Stomach (tissue), 9 donors: ENCODE data around the gene MYBPC2. TPM values are rescaled to one million over a fixed set of nuclear protein-coding genes. Genes with fewer than 3 reads are reported as not detected.
"Not testable (repeated sequence)": the region's sequence is repeated elsewhere in the genome, so short reads cannot be mapped to it uniquely, and the experiment has no call there.

Source experiments
- DNase-seq, 2 donors: peaks; one replicate each; pipeline versions ENCODE4 v3.0.0 to v3.0.0-alpha.2; 2013 to 2019
- H3K27ac ChIP-seq, 5 donors: fragments of 200-600 bp in 4 of 5; sonication (generic) in 4 of 5; one replicate each; pipeline ENCODE4 v1.5.1; 2013 to 2019; ENCODE audit warnings: mild to moderate bottlenecking in 1 of 5, moderate library complexity in 1 of 5
- H3K27me3 ChIP-seq, 3 donors: fragments of 200-600 bp; sonication (generic); one replicate each; pipeline ENCODE4 v1.5.1; 2017 to 2019; ENCODE audit warnings: mixed run types in 1 of 3
- H3K36me3 ChIP-seq, 4 donors: fragments of 200-600 bp; sonication (generic); 1 replicate in 3 of 4; 2 replicates in 1 of 4; pipeline ENCODE4 v1.5.1; 2016 to 2019
- H3K4me1 ChIP-seq, 4 donors: fragments of 200-600 bp; sonication (generic); one replicate each; pipeline ENCODE4 v1.5.1; 2016 to 2019
- H3K4me3 ChIP-seq, 4 donors: fragments of 200-600 bp; sonication (generic) in 3 of 4; one replicate each; pipeline ENCODE4 v1.5.1; 2016 to 2019; ENCODE audit warnings: mild to moderate bottlenecking in 1 of 4
- H3K9me3 ChIP-seq, 4 donors: fragments of 200-600 bp; sonication (generic); one replicate each; pipeline ENCODE4 v1.5.1; 2016 to 2019
- EP300 ChIP-seq: sonication (generic); formaldehyde crosslinking; IDR thresholded peaks from one replicate; pipeline ENCODE4 v1.6.1; 2017; ENCODE audit warnings: antibody characterized with exemption
- POLR2A ChIP-seq, 4 donors: fragments of 450-650 bp; IDR thresholded peaks; one replicate each; pipeline ENCODE4 v1.6.1; 2016; ENCODE audit warnings: antibody characterized with exemption in 4 of 4, control low read depth in 2 of 4, mild to moderate bottlenecking in 1 of 4, moderate library complexity in 1 of 4
- POLR2AphosphoS5 ChIP-seq, 3 donors: sonication (generic); formaldehyde crosslinking; IDR thresholded peaks; one replicate each; pipeline ENCODE4 v1.6.1; 2016; ENCODE audit warnings: antibody characterized with exemption in 3 of 3
- WGBS, 5 donors: extraction: QIAGEN DNeasy Blood & Tissue Kit in 3 of 5; methylation state at CpG; one replicate each; pipeline versions ENCODE4 v1.1.5 to v1.1.7; 2013 to 2018; 5-methylcytosine and 5-hydroxymethylcytosine counted together
- intact Hi-C: fragments of 100-400 bp; cut with DNase I; formaldehyde crosslinking; loops from one replicate; pipeline ENCODE4 v1.15.1; 2023; ENCODE audit warnings: low total_unique reads
- polyA plus RNA-seq, 3 donors: library from polyadenylated mRNA; stranded (reverse); fragments of 200-250 nt; gene quantifications; one replicate each; pipeline ENCODE4 v1.2.3, GENCODE V29; 2013
- total RNA-seq, 5 donors: library from RNA; depleted of rRNA; stranded (reverse); fragments of >200 nt; gene quantifications; one replicate each; pipeline versions ENCODE4 v1.1.0 to v1.2.3, GENCODE V29; 2014 to 2016
- TF ChIP-seq, protein P1 (sequence below), 7 experiments: fragments of 450-650 bp in 4 of 7; fragments of 200-600 bp in 3 of 7; sonication (generic) in 3 of 7; IDR thresholded peaks; one replicate each; pipeline ENCODE4 v1.5.1; 2016 to 2019; ENCODE audit warnings: antibody characterized with exemption in 7 of 7, control low read depth in 2 of 7, mild to moderate bottlenecking in 1 of 7
- donor health status: healthy with polysubstance abuse.
- donor health status: Bipolar disorder and iron deficiency.
- donor health status: healthy.

MYBPC2 gene
- total and polyA plus RNA-seq, 8 donors, result 0.10 to 0.31 TPM; not detected in 6

DNA sequence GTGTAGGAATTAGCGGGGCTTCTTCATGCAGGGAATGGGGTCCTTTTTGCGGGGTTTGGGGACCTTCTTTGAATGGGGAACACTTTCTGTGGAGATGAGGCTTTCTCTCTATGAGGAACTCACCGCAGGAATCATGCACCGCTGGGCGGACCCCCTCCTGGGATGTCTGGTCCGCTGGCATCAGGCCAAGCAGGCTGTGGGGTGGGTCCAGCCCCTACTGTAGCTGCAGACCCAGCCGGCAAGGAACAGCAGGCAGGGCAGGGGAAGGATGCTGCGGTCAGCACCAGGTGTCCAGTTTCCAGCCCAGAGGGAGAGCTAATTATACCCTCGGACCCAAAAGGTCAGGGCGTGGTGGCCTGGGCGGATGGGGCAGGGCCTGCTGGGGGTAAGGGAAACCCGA is 1.8 kb downstream of the MYBPC2 start:
- H3K4me1 ChIP-seq, result peaks cover 10 to 22% (median 20%) of the 10 kb centered on the region in 4 donors
- H3K4me3 ChIP-seq, result no peak overlapping the region
- DNase-seq, result no peak
- H3K36me3 ChIP-seq, result no peaks in the 10 kb centered on the region
- intact Hi-C loops, result no loop called here
- no peak for TF ChIP-seq EP300
- no peak for TF ChIP-seq POLR2AphosphoS5 (IDR thresholded peaks at IDR 0.05)
- TF ChIP-seq, protein P1, sequence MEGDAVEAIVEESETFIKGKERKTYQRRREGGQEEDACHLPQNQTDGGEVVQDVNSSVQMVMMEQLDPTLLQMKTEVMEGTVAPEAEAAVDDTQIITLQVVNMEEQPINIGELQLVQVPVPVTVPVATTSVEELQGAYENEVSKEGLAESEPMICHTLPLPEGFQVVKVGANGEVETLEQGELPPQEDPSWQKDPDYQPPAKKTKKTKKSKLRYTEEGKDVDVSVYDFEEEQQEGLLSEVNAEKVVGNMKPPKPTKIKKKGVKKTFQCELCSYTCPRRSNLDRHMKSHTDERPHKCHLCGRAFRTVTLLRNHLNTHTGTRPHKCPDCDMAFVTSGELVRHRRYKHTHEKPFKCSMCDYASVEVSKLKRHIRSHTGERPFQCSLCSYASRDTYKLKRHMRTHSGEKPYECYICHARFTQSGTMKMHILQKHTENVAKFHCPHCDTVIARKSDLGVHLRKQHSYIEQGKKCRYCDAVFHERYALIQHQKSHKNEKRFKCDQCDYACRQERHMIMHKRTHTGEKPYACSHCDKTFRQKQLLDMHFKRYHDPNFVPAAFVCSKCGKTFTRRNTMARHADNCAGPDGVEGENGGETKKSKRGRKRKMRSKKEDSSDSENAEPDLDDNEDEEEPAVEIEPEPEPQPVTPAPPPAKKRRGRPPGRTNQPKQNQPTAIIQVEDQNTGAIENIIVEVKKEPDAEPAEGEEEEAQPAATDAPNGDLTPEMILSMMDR (IDR thresholded peaks at IDR 0.05), result no peak
- no peak for TF ChIP-seq POLR2A (IDR thresholded peaks at IDR 0.05)
- H3K27me3 ChIP-seq, result peaks cover 0 to 56% (median 17%) of the 10 kb centered on the region in 3 donors
- WGBS, 5 donors, result 31 to 43% (median 34%) methylated on average over 9 to 12 of the region's 12 CpGs
- no peaks in the 10 kb centered on the region for H3K9me3 ChIP-seq
- no peak overlapping the region for H3K27ac ChIP-seq

DNA sequence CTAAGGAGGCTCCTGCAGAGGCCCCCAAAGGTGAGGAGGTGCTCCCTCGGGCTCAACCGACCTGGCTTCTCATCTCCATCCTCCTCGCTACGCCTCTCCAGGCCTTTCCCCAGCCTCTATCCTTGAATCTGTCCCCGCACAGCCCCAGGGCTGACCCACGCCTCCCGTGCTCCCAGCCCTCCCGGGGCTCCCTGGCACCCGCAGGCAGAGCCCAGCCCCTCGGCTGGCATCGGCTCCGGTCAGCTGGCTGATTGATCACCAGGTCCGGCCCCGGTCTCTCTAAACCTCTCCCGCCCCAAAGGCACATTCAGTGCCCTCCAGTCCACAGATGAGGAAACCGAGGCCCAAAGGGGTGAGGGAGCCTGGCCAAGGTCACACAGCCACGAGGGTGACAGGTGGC is 2.5 kb downstream of the MYBPC2 start:
- Histone ChIP-seq H3K4me1 (peaks cover 10 to 22% (median 20%) of the 10 kb centered on the region in 4 donors), H3K36me3 (no peaks in the 10 kb centered on the region), H3K27ac (no peak overlapping the region), H3K9me3 (no peaks in the 10 kb centered on the region), H3K4me3 (no peak overlapping the region), H3K27me3 (peaks cover 0 to 49% (median 17%) of the 10 kb centered on the region in 3 donors)
- TF ChIP-seq POLR2A (IDR thresholded peaks at IDR 0.05) (no peak), POLR2AphosphoS5 (IDR thresholded peaks at IDR 0.05) (no peak), EP300 (no peak)
- TF ChIP-seq, protein P1 (IDR thresholded peaks at IDR 0.05), result no peak
- 67 to 80% (median 75%) methylated on average over 14 to 17 of the region's 17 CpGs for WGBS, 5 donors
- intact Hi-C loops, result no loop called here
- no peak for DNase-seq

DNA sequence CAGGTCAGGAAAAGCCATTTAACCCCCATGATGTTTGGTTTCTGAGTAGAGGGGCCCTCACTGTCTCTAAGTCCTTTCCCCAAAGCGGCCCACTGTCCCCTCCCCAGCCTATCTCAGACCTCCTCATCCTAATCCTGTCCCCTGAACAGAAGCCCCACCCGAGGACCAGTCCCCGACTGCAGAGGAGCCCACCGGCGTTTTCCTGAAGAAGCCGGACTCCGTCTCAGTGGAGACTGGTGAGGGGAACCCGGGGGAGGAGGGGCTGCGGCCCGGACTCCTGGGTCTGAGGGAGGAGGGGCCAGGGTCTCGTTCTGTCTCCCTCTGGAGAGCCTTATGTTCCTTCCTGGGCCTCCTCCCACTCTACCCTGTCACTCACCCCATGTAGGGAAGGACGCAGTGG is 2.9 kb downstream of the MYBPC2 start:
- Histone ChIP-seq H3K4me1 (peaks cover 10 to 22% (median 19%) of the 10 kb centered on the region in 4 donors), H3K4me3 (no peak overlapping the region), H3K27ac (no peak overlapping the region), H3K9me3 (no peaks in the 10 kb centered on the region), H3K27me3 (peaks cover 0 to 45% (median 16%) of the 10 kb centered on the region in 3 donors), H3K36me3 (no peaks in the 10 kb centered on the region)
- no peak for DNase-seq
- no peak for TF ChIP-seq POLR2AphosphoS5 (IDR thresholded peaks at IDR 0.05)
- no peak for TF ChIP-seq EP300
- TF ChIP-seq, protein P1 (IDR thresholded peaks at IDR 0.05), result no peak
- TF ChIP-seq POLR2A (IDR thresholded peaks at IDR 0.05), result no peak
- intact Hi-C loops, result no loop called here
- 74 to 81% (median 77%) methylated on average over 12 of the region's 12 CpGs for WGBS, 5 donors

DNA sequence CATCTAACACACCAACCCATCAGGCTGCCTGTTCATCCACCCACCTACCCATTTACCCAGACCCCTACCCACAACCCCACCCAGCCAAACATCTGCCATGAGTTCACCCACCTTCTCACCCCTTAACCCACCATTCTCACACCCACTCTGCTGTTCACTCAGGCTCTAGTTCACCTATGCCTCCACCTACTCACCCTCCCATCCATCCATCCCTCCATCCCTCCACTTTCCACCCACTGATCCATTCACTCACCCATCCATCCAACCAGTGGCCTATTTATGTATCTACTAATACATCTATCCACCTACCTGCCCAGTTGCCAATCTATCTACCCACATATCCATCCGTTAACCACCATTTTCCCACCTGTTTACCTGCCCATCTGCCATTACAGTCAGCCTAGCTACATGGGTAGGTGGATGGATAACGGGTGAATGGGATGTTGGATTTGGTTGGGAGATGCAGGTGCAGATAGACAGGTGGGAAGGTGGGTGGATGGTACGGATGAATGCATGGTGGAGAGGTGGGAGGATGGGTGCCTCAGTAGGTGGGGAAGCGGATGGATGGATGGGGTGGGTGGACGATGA is 5.3 kb downstream of the MYBPC2 start:
- intact Hi-C loops, result no loop called here
- no peak overlapping the region for H3K27ac ChIP-seq
- H3K36me3 ChIP-seq, result no peaks in the 10 kb centered on the region
- 88 to 91% (median 89%) methylated on average over 5 of the region's 5 CpGs for WGBS, 5 donors
- H3K4me3 ChIP-seq, result no peak overlapping the region
- peaks cover 0 to 28% (median 5%) of the 10 kb centered on the region in 3 donors for H3K27me3 ChIP-seq
- DNase-seq, result no peak
- H3K9me3 ChIP-seq, result no peaks in the 10 kb centered on the region
- TF ChIP-seq EP300 (no peak), POLR2AphosphoS5 (IDR thresholded peaks at IDR 0.05) (no peak), POLR2A (IDR thresholded peaks at IDR 0.05) (no peak)
- TF ChIP-seq, protein P1 (IDR thresholded peaks at IDR 0.05), result no peak
- H3K4me1 ChIP-seq, result no peaks in the 10 kb centered on the region

DNA sequence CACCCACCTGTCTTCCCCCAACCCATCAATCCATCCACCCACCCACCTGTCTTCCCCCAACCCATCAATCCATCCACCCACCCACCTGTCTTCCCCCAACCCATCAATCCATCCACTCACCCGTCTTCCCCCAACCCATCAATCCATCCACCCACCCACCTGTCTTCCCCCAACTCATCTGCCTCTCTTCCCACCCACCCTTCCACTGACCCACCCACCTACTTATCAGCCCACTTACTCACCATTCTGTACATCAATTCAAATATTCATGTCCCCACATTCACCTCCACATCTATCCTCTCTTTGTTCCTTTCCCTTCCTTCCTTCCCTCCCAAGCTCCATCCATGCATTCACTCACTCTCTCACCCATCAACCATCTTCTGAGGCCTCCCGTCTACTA is 6.4 kb downstream of the MYBPC2 start:
- H3K27me3 ChIP-seq, result peaks cover 0 to 16% (median 4%) of the 10 kb centered on the region in 3 donors
- DNase-seq, intact Hi-C loops, H3K4me3 ChIP-seq, H3K4me1 ChIP-seq, H3K9me3 ChIP-seq, H3K36me3 ChIP-seq, H3K27ac ChIP-seq: not testable (repeated sequence)
- WGBS, 5 donors, result 63 to 77% (median 69%) methylated on average over 2 of the region's 2 CpGs
